ENCODE results near the gene TBX18.

Gene TBX18

GRCh38 chr6:84667252-84668213 lies 96.9 kb downstream of the TBX18 start:
- no peak for DNase-seq

DNA sequence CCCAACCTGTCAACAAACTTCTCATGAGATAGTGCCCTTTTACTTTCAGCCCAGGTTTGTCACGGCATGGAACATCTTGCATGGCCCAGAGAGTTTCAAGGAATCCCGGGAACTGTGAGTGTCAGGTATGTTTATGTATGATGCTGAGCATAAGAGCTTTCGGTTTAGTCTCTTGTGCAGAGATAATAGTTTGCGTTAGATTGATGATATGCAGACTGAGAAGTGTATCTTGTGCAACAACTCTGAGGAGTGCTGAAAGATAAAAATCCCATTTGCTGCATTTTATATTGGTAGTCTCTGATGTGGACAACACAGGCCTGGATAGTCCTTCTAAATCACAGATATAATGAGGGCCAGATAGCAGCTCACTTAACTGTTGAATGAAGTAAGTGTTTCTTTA lies 99.0 kb downstream of the TBX18 start:
- DNase-seq, result no peak

- DNase-seq, result no peak
Measured at GRCh38 chr6:84663866-84664265, 100.5 kb downstream of the TBX18 start.

DNA sequence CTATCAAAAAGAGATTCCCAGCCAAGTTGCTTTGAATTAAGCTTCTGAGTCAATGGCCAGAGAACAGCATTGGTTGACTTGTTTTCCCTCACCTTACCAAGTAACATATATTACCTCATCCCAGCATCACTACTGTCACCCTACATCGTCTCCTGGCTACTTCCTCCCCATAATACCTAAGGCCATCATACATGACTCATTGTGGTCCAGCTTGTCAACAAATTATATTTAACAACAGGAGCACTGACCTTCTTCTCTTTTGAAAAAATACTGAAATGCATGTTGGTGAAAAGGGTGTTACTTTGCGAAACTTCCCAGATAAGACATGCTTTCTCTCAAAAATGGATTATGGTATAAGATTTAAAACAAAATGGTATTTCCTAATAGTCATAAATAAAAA lies 106.9 kb downstream of the TBX18 start:
- no peak for DNase-seq

DNA sequence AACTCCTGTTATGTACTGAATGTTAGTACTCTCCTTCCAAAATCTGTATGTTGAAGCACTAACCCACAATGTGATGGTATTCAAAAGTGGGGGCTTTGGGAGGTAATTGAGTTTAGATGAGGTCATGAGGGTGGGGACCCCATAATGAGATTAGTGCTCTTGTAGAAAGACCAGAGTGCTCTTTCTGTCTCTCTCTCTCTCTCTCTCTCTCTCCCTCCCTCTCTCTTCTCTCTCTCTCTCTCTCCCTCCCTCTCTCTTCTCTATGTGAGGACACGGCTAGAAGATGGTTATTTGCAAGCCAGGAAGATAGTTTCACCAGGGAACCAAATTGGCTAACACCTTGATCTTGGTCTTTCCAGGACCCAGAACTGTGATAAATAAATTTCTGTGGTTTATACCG lies 107.4 kb downstream of the TBX18 start:
- no peak for DNase-seq

DNA sequence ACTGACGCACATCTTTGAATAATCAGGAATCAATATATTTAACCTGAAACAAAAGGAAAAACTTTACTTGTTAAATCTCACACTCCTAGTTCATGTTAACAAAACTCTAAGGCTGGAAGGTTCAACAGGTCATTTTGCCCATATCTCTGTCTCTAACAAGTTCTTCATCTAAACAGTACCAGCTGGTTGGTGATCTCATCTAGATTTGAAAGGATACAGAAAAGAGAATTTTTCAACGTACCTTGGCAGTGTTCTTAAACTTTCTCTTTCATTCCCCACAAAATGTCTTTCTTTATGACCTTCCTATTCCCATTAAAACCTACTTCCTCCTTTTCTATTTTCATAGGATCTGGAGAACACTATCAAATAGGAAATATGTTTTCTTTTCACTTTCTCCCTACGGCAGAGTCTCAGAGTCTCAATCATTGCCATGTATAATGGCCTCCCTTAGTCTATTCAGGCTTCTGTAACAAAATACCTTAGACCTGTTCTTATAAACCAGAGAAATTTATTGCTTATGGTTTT lies 111.3 kb downstream of the TBX18 start:
- no peak for DNase-seq

GRCh38 chr6:84652356-84653026 lies 111.9 kb downstream of the TBX18 start:
- no peak for DNase-seq

GRCh38 chr6:84651583-84651982 lies 112.8 kb downstream of the TBX18 start:
- no peak for DNase-seq

DNA sequence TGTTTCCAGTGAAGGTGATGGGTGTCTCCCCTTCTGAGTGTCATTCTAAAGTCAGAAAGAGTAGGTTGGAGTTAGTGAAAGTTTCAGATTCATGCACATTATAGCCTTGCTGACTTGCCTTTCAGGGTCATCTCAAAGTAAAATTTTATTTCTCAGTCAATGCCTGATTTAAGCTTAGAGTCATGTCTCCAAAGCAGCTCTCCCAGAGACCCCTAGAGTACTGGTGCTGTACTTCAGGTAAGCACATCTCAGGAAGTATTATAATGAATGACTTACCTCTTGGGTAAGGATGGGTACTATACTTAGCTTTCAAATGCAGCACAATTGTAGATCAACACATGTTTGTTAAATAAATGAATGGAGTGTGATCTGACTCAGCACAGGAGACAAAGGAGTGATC lies 116.0 kb downstream of the TBX18 start:
- no peak for DNase-seq

- DNase-seq, result no peak
Measured at GRCh38 chr6:84645563-84646266, 118.7 kb downstream of the TBX18 start.

DNA sequence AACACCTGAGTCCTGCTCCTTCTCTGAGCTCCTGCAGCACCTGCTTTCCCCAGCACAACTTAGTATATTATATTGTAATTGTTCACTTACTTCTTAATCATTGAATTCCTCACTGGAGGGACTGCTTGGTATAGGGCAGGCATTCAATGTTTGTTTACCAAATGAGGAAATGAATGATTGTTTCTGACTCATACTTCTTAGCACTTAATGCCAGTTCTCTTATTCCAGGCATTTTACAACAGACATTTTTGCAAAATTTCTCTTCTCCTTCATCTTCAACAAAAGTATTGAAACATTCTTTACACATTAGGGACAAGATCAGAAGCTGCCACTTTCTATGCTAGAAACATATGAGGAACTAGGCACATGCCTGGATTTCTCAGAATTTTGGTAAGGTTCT lies 119.4 kb downstream of the TBX18 start:
- DNase-seq, result no peak

DNA sequence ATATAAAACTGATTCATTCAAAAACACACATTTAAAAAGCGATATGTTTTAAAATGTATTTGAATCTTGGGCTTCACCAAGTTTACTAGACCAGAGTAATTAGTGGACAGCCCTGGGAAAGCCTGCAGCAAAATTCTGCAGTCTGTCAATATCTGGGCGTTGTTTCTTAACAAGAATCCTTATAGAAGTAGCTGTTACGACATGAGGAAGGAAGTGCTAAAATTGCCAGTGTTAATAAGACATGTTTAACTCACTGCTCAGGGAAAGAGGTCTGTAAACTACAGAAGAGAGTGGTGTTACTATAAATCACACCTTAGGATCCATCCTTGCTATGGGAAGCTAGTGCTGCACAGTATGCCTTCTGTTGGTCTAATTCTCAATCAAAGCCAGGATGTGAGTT lies 120.6 kb downstream of the TBX18 start:
- DNase-seq, result no peak

DNA sequence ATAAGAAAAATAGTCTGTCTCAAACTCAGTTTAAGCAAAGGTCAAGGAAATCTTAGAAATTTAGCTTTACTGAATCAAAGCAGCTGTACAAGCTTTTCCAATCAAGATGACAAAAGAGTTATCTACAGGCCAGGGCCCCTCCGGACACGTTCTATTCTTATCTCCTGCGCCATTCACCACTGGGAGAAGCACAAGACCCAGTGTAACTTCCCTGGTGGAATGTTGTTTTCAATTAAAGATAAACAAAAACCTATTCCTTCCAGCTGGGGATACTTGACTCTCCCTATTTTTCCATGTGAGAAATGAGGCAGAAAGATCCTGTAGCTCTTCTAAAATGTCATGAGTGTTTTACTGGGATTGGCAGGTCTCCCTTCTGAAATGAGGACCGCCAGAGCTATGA lies 123.3 kb downstream of the TBX18 start:
- no peak for DNase-seq

DNA sequence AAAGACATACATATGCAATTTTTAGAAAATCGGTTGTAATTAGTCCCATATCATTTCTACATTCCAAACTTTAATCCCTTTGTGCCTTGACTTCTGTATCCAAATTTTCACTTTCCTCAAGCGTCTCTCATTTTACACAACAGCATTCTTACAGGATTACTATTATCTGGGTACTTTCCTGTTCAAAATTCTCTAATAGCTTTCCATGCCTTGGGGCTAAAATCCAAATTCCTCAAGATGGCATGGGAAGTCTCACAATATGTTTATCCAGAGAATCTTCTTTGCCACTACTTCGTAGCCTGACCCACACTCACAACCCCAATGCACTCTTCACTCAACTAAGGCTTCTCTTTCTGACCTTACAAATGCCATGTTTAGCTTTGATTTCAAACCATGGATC lies 125.0 kb downstream of the TBX18 start:
- no peak for DNase-seq

DNA sequence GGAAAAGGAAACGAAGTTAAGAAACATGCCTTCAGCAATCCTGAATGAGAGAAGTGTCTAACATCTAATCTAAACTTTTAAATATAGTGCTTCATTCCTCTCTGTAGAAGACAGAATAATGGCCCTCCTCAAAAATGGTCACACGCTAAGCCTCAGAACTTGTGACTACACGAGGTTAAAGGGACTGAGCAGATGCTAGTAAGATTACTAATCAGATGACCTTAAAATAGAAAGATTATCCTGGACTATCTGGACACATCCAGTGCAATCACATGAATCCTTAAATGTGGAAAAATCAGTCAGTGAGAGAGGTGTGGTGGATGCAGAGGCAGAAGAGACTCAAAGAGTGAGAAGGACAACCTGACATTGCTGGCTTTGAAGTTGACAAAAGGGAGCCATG lies 126.1 kb downstream of the TBX18 start:
- DNase-seq, result no peak

Measured in CD4-positive, alpha-beta T cell treated with Interferon gamma for 1 hour (primary cell).